KMS-11 (cell line): ENCODE data around the gene ACVR1B.

Source experiments
- H2AFZ ChIP-seq: fragments of 200-600 bp; sonication (generic); 2 replicates; pipeline ENCODE4 v1.6.1; 2016; ENCODE audit warnings: antibody characterized with exemption, mixed run types, low read depth
- H3K27ac ChIP-seq: fragments of 200-600 bp; sonication (generic); 2 replicates; pipeline ENCODE4 v1.6.1; 2016; ENCODE audit warnings: mild to moderate bottlenecking, mixed run types
- H3K27me3 ChIP-seq: fragments of 200-600 bp; sonication (generic); 2 replicates; pipeline ENCODE4 v1.6.1; 2017; ENCODE audit warnings: mild to moderate bottlenecking, low read depth, mixed run types, moderate library complexity; ENCODE audit not compliant: insufficient read depth
- H3K36me3 ChIP-seq: fragments of 200-600 bp; sonication (generic); 2 replicates; pipeline ENCODE4 v1.6.1; 2017; ENCODE audit warnings: mild to moderate bottlenecking, mixed run types; ENCODE audit not compliant: insufficient read depth
- H3K4me1 ChIP-seq: fragments of 200-600 bp; sonication (generic); 2 replicates; pipeline ENCODE4 v1.6.1; 2016; ENCODE audit warnings: mild to moderate bottlenecking, low read depth, mixed run types; ENCODE audit not compliant: poor library complexity, severe bottlenecking
- H3K4me2 ChIP-seq: fragments of 200-600 bp; sonication (generic); 2 replicates; pipeline ENCODE4 v1.7.0; 2016; ENCODE audit warnings: mild to moderate bottlenecking, mixed run types
- H3K4me3 ChIP-seq: fragments of 200-600 bp; sonication (generic); IDR thresholded peaks from 2 replicates; pipeline ENCODE4 v1.6.1; 2017; ENCODE audit warnings: low read depth, low read length, mixed read lengths; ENCODE audit not compliant: insufficient read depth
- H3K79me2 ChIP-seq: fragments of 200-600 bp; sonication (generic); 2 replicates; pipeline ENCODE4 v1.6.1; 2016; ENCODE audit warnings: low read depth, mixed run types; ENCODE audit not compliant: insufficient read depth
- H3K9ac ChIP-seq: fragments of 200-600 bp; sonication (generic); 2 replicates; pipeline ENCODE4 v1.6.1; 2016; ENCODE audit warnings: mild to moderate bottlenecking, mixed run types
- H4K20me1 ChIP-seq: fragments of 200-600 bp; sonication (generic); 2 replicates; pipeline ENCODE4 v1.6.1; 2016; ENCODE audit warnings: mild to moderate bottlenecking, mixed run types; ENCODE audit not compliant: insufficient read depth
- CTCF ChIP-seq: fragments of 200-600 bp; sonication (generic); conservative IDR thresholded peaks from 2 replicates; pipeline ENCODE4 v1.6.1; 2017; ENCODE audit warnings: low read depth, mild to moderate bottlenecking, antibody characterized with exemption, low read length, moderate library complexity, mixed read lengths

ACVR1B gene

GRCh38 chr12:51925346-51926063 is 26.0 kb upstream of the ACVR1B start:
- Histone ChIP-seq H3K4me3 (no peak overlapping the region), H3K27me3 (no peaks in the 10 kb centered on the region), H3K36me3 (no peaks in the 10 kb centered on the region), H2AFZ (no peak overlapping the region), H3K27ac (no peak overlapping the region), H3K9ac (no peak overlapping the region), H3K79me2 (no peaks in the 10 kb centered on the region), H3K4me2 (no peak overlapping the region), H4K20me1 (no peaks in the 10 kb centered on the region), H3K4me1 (no peaks in the 10 kb centered on the region)
- TF ChIP-seq CTCF, result no peak

DNA sequence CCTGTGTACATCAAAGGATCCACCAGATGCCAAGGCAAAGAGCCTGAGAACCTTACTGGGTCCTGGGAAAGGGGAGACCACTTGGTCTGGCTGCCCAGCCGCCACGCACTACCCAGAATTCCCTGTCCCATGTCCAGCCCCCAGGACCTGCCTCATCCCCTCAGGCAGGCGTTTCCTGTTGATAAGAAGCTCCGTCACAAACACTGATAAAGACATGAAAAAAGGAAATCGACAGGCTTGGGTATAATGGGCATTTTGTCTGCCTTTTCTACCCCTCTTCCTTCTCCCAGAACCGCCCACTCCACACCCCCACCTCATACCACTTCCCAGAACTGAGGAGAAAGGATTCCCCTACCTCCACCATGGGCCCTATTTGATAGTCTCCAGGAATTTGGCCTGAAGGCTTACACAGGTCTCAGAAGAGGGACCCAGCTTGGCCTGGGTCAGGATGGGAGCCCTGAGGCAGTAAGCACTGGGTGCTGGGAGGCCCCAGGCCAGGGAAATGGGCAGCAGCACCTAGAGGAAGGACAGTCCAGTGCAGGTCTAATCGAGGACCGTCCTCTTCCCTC is 25.4 kb upstream of the ACVR1B start:
- H3K4me2 ChIP-seq, result no peak overlapping the region
- no peaks in the 10 kb centered on the region for H4K20me1 ChIP-seq
- no peak for TF ChIP-seq CTCF
- no peaks in the 10 kb centered on the region for H3K27me3 ChIP-seq
- H3K9ac ChIP-seq, result no peak overlapping the region
- H2AFZ ChIP-seq, result no peak overlapping the region
- H3K4me1 ChIP-seq, result no peaks in the 10 kb centered on the region
- no peak overlapping the region for H3K27ac ChIP-seq
- H3K4me3 ChIP-seq, result no peak overlapping the region
- H3K36me3 ChIP-seq, result no peaks in the 10 kb centered on the region
- H3K79me2 ChIP-seq, result no peaks in the 10 kb centered on the region

DNA sequence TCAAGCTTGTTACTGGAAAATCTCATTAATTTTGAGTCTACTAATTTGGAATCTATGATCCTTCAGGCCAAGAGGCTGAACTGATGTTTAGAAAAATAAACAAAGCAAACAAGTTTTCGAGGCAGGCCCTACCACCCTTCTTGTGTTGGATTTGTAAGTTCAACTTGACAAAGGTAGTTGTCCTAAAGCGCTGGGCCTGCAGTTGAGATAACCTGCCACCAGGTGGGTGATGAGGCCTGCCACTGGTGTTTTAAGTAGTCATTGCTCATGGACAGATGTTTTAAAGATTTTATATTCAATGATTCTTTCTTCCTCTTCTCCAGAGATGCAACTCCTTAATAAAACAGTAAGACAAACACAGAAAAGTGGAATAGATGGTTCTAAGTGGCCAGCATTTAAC is 24.8 kb upstream of the ACVR1B start:
- Histone ChIP-seq H3K27me3 (no peaks in the 10 kb centered on the region), H3K79me2 (no peaks in the 10 kb centered on the region), H3K9ac (no peak overlapping the region), H3K36me3 (no peaks in the 10 kb centered on the region), H3K4me2 (no peak overlapping the region), H3K4me3 (no peak overlapping the region), H3K4me1 (no peaks in the 10 kb centered on the region), H4K20me1 (no peaks in the 10 kb centered on the region), H2AFZ (no peak overlapping the region), H3K27ac (no peak overlapping the region)
- TF ChIP-seq CTCF, result peak; percentile 59

- no peak overlapping the region for H3K4me2 ChIP-seq
- no peak overlapping the region for H3K4me3 ChIP-seq
- H3K4me1 ChIP-seq, result peaks cover 10% of the 10 kb centered on the region
- no peaks in the 10 kb centered on the region for H3K36me3 ChIP-seq
- no peaks in the 10 kb centered on the region for H4K20me1 ChIP-seq
- no peaks in the 10 kb centered on the region for H3K27me3 ChIP-seq
- no peaks in the 10 kb centered on the region for H3K79me2 ChIP-seq
- H3K27ac ChIP-seq, result no peak overlapping the region
- no peak overlapping the region for H2AFZ ChIP-seq
- no peak for TF ChIP-seq CTCF
- H3K9ac ChIP-seq, result no peak overlapping the region
These were observed 19.1 kb upstream of the ACVR1B start for GRCh38 chr12:51932218-51933076.
